HepG2 (cell line): ENCODE results near the gene NOXA1. TPM values are rescaled to one million over a fixed set of nuclear protein-coding genes. Genes with fewer than 3 reads are reported as not detected.

Experiments
- ATF7-NPFF ChIP-seq: sonication (generic); formaldehyde crosslinking; IDR thresholded peaks from 2 replicates; pipeline ENCODE4 v1.8.1; 2023; ENCODE audit warnings: mild to moderate bottlenecking, low read depth, missing genetic modification reagents, moderate library complexity
- BATF2 ChIP-seq: sonication (generic); formaldehyde crosslinking; IDR thresholded peaks from 2 replicates; pipeline ENCODE4 v1.8.0; 2022; ENCODE audit warnings: mild to moderate bottlenecking, missing genetic modification reagents, moderate library complexity
- HNF1A ChIP-seq, 2 experiments: sonication (generic) in 1 of 2; formaldehyde crosslinking in 1 of 2; IDR thresholded peaks; 2 replicates each; pipeline versions ENCODE4 v1.4.0 to v1.6.1; 2016 to 2020; ENCODE audit warnings: borderline replicate concordance in 1 of 2, low read depth in 1 of 2, mild to moderate bottlenecking in 1 of 2, missing genetic modification reagents in 1 of 2
- HNF4A ChIP-seq: sonication (generic); formaldehyde crosslinking; IDR thresholded peaks from 2 replicates; pipeline ENCODE4 v1.4.0; 2020; ENCODE audit warnings: missing genetic modification reagents
- IRF2 ChIP-seq: IDR thresholded peaks from 2 replicates; pipeline ENCODE4 v1.6.1; 2018; ENCODE audit warnings: missing genetic modification reagents, missing compliant biosample characterization
- IRX3 ChIP-seq: sonication (generic); formaldehyde crosslinking; IDR thresholded peaks from 2 replicates; pipeline ENCODE4 v1.8.1; 2023; ENCODE audit warnings: mild to moderate bottlenecking, low read depth, missing genetic modification reagents, borderline replicate concordance
- PPARG ChIP-seq: conservative IDR thresholded peaks from 2 replicates; pipeline ENCODE4 v1.6.1; 2016; ENCODE audit warnings: missing biosample characterization, missing genetic modification reagents
- RXRB ChIP-seq: IDR thresholded peaks from 2 replicates; pipeline ENCODE4 v1.6.1; 2016; ENCODE audit warnings: borderline replicate concordance, missing genetic modification reagents, missing compliant biosample characterization
- SALL2 ChIP-seq: sonication (generic); formaldehyde crosslinking; IDR thresholded peaks from 2 replicates; pipeline ENCODE4 v1.8.1; 2023; ENCODE audit warnings: mild to moderate bottlenecking, missing genetic modification reagents, inconsistent platforms
- SCMH1 ChIP-seq: sonication (generic); formaldehyde crosslinking; IDR thresholded peaks from 2 replicates; pipeline ENCODE4 v1.9.0; 2021; ENCODE audit warnings: missing genetic modification reagents, mild to moderate bottlenecking, borderline replicate concordance
- TEAD3 ChIP-seq: optimal IDR thresholded peaks from 2 replicates; pipeline ENCODE3; 2016; ENCODE audit warnings: borderline replicate concordance
- ZBTB4 ChIP-seq: sonication (generic); formaldehyde crosslinking; IDR thresholded peaks from 2 replicates; pipeline ENCODE4 v1.4.0; 2020; ENCODE audit warnings: missing genetic modification reagents, mild to moderate bottlenecking, borderline replicate concordance
- ZFP36L1 ChIP-seq: sonication (generic); formaldehyde crosslinking; IDR thresholded peaks from 2 replicates; pipeline ENCODE4 v1.8.0; 2022; ENCODE audit warnings: mild to moderate bottlenecking, missing genetic modification reagents, moderate library complexity
- ZMAT3 ChIP-seq: sonication (generic); formaldehyde crosslinking; conservative IDR thresholded peaks from 2 replicates; pipeline ENCODE4 v1.7.0; 2021; ENCODE audit warnings: missing genetic modification reagents
- ZNF556 ChIP-seq: sonication (generic); formaldehyde crosslinking; IDR thresholded peaks from 2 replicates; pipeline ENCODE4 v1.4.0; 2020; ENCODE audit warnings: mild to moderate bottlenecking, missing genetic modification reagents, borderline replicate concordance
- ZNF589 ChIP-seq: sonication (generic); formaldehyde crosslinking; conservative IDR thresholded peaks from 2 replicates; pipeline ENCODE4 v1.8.0; 2022; ENCODE audit warnings: mild to moderate bottlenecking, moderate library complexity, missing genetic modification reagents
- ZNF605 ChIP-seq: sonication (generic); formaldehyde crosslinking; IDR thresholded peaks from 2 replicates; pipeline ENCODE4 v1.8.0; 2022; ENCODE audit warnings: mild to moderate bottlenecking, missing genetic modification reagents
- ZNF691 ChIP-seq: sonication (generic); formaldehyde crosslinking; IDR thresholded peaks from 2 replicates; pipeline ENCODE4 v1.4.0; 2020; ENCODE audit warnings: missing genetic modification reagents, low read depth, mild to moderate bottlenecking, borderline replicate concordance
- polyA plus RNA-seq, 8 experiments: library from polyadenylated mRNA; depleted of rRNA in 3 of 8; stranded (reverse) in 7 of 8; unstranded in 1 of 8; fragments of >200 nt; fragmentation: Illumina TruSeq in 4 of 8; extraction: Trizol in 4 of 8; gene quantifications; 2 replicates each; pipeline versions ENCODE4 v1.2.1 to v1.2.3, GENCODE V29; 2011 to 2016; ENCODE audit warnings: low read depth in 4 of 8, missing spikeins in 1 of 8, mixed read lengths in 1 of 8; ENCODE audit not compliant: insufficient read depth in 1 of 8
- total RNA-seq, 5 experiments: library from RNA; depleted of rRNA; stranded (reverse); fragments of >200 nt; fragmentation: Illumina TruSeq; extraction: Trizol; gene quantifications; 2 replicates each; pipeline ENCODE4 v1.2.3, GENCODE V29; 2016; ENCODE audit warnings: low read depth in 1 of 5

The NOXA1 gene
- total and polyA plus RNA-seq, 2 of the 13 experiments (the other 11 are each of a cell fraction or from before 2014, with no cell fraction given): 0.78 to 1.2 TPM

- TF ChIP-seq HNF1A (IDR thresholded peaks at IDR 0.05; ENCODE audit: low read depth): no peak
- peak; percentile 41; the same call in 1 of the 2 replicates for TF ChIP-seq HNF1A (CRISPR knock-in tag; IDR thresholded peaks at IDR 0.05; ENCODE audit: borderline replicate concordance)
- TF ChIP-seq SALL2 (CRISPR knock-in tag): no peak
- TF ChIP-seq IRX3 (CRISPR knock-in tag): 0 out of 2 replicates have a peak, but pooled peaks have one; percentile 1
- peak; percentile 68; the same call in 1 of the 2 replicates for TF ChIP-seq ZNF556 (CRISPR knock-in tag)
- TF ChIP-seq ZNF691 (CRISPR knock-in tag): peak; percentile 68; the same call in 1 of the 2 replicates
- TF ChIP-seq ZFP36L1 (CRISPR knock-in tag): peak; percentile 36; the same call in 1 of the 2 replicates
- no peak for TF ChIP-seq SCMH1 (CRISPR knock-in tag)
- TF ChIP-seq ATF7-NPFF: peak; percentile 61; the same call in 1 of the 2 replicates
- TF ChIP-seq HNF4A (CRISPR knock-in tag): peak; percentile 68
- TF ChIP-seq ZBTB4 (CRISPR knock-in tag): no peak; the same call in 1 of the 2 replicates
- TF ChIP-seq PPARG: peak; percentile 13
- peak; percentile 75; the same call in 1 of the 2 replicates for TF ChIP-seq IRF2 (CRISPR knock-in tag)
- peak; percentile 69; the same call in 1 of the 2 replicates for TF ChIP-seq RXRB
- peak; percentile 59; the same call in 1 of the 2 replicates for TF ChIP-seq ZMAT3 (CRISPR knock-in tag)
- TF ChIP-seq BATF2 (CRISPR knock-in tag): 0 out of 2 replicates have a peak, but pooled peaks have one; percentile 16
- TF ChIP-seq ZNF605 (CRISPR knock-in tag): peak; percentile 90
- TF ChIP-seq TEAD3 (CRISPR knock-in tag): peak; percentile 78
- 0 out of 2 replicates have a peak, but pooled peaks have one; percentile 31 for TF ChIP-seq ZNF589 (CRISPR knock-in tag)
Measured at GRCh38 chr9:137462986-137463930, 40.1 kb downstream of the NOXA1 start (continued).
